Kidney (tissue), 14 donors: ENCODE measurements around the gene BFSP2. TPM values are rescaled to one million over a fixed set of nuclear protein-coding genes. Genes with fewer than 3 reads are reported as not detected.

Experiments used
- DNase-seq, 5 donors: peaks; one replicate each; pipeline ENCODE4 v3.0.0-alpha.2; 2013 to 2020
- FAIRE-seq: peaks from 2 replicates; lab custom pipeline; 2012; peaks lifted over from hg19 to GRCh38; lab: Jason Lieb, UNC
- H3K27ac ChIP-seq, 2 donors: one replicate each; pipeline ENCODE4 v1.7.0; 2013; ENCODE audit warnings: low read depth in 2 of 2, low read length in 2 of 2, inconsistent platforms in 1 of 2
- H3K27me3 ChIP-seq: one replicate; pipeline ENCODE4 v1.7.1; 2013; ENCODE audit warnings: low read length, inconsistent platforms; ENCODE audit not compliant: control insufficient read depth, insufficient read depth
- H3K36me3 ChIP-seq, 3 donors: one replicate each; pipeline versions ENCODE4 v1.7.0 to v1.7.1; 2013; ENCODE audit warnings: low read length in 3 of 3, control low read depth in 1 of 3, inconsistent platforms in 1 of 3; ENCODE audit not compliant: insufficient read depth in 3 of 3, control insufficient read depth in 2 of 3
- H3K4me1 ChIP-seq, 3 donors: one replicate each; pipeline versions ENCODE4 v1.7.0 to v1.7.1; 2013; ENCODE audit warnings: low read length in 3 of 3, inconsistent platforms in 1 of 3, low read depth in 1 of 3; ENCODE audit not compliant: control insufficient read depth in 2 of 3, insufficient read depth in 2 of 3
- H3K4me3 ChIP-seq, 3 donors: one replicate each; pipeline versions ENCODE4 v1.7.0 to v1.8.1; 2013; ENCODE audit warnings: low read length in 3 of 3, control low read depth in 1 of 3, inconsistent platforms in 1 of 3
- H3K9ac ChIP-seq, 3 donors: one replicate each; pipeline versions ENCODE4 v1.7.0 to v1.7.1; 2013; ENCODE audit warnings: low read length in 3 of 3, control low read depth in 1 of 3, inconsistent platforms in 1 of 3
- H3K9me3 ChIP-seq, 3 donors: one replicate each; pipeline versions ENCODE4 v1.7.0 to v1.7.1; 2013; ENCODE audit warnings: low read length in 3 of 3, control low read depth in 1 of 3, inconsistent platforms in 1 of 3; ENCODE audit not compliant: control insufficient read depth in 2 of 3, insufficient read depth in 1 of 3
- CTCF ChIP-seq: IDR thresholded peaks from 3 replicates; pipeline ENCODE4 v1.5.1; 2012; ENCODE audit warnings: mild to moderate bottlenecking, moderate library complexity, borderline replicate concordance; ENCODE audit not compliant: insufficient read depth; ENCODE audit errors: extremely low read depth
- intact Hi-C: fragments of 100-400 bp; cut with DNase I; formaldehyde crosslinking; loops from one replicate; pipeline ENCODE4 v1.11.1; 2022
- polyA plus RNA-seq: library from polyadenylated mRNA; stranded (reverse); fragments of 350-450 nt; fragmentation: Illumina TruSeq; extraction: RNeasy Lipid Tissue Mini Kit (QIAGEN cat#74804); gene quantifications from one replicate; pipeline ENCODE4 v1.2.3, GENCODE V29; 2014; ENCODE audit warnings: low read depth, low replicate concordance; ENCODE audit not compliant: insufficient read depth
- total RNA-seq: library from RNA; stranded (reverse); fragmentation: NEBNext Ultra II Directional; extraction: Animal tissue kit (Norgen Biotek cat#: 25700); gene quantifications from one replicate; pipeline ENCODE4 v1.2.1, GENCODE V29; 2021
- donor health status: control.
- donor health status: control.
- donor health status: control.
- donor health status: control.
- donor health status: control.
- donor health status: DM: yes; HTN: yes; CAD: no.
- donor health status: Normal renal cell carcinoma (clear cell type).

The BFSP2 gene
- total and polyA plus RNA-seq, 2 donors from 2014 or later: 0.41 to 0.86 TPM

DNA sequence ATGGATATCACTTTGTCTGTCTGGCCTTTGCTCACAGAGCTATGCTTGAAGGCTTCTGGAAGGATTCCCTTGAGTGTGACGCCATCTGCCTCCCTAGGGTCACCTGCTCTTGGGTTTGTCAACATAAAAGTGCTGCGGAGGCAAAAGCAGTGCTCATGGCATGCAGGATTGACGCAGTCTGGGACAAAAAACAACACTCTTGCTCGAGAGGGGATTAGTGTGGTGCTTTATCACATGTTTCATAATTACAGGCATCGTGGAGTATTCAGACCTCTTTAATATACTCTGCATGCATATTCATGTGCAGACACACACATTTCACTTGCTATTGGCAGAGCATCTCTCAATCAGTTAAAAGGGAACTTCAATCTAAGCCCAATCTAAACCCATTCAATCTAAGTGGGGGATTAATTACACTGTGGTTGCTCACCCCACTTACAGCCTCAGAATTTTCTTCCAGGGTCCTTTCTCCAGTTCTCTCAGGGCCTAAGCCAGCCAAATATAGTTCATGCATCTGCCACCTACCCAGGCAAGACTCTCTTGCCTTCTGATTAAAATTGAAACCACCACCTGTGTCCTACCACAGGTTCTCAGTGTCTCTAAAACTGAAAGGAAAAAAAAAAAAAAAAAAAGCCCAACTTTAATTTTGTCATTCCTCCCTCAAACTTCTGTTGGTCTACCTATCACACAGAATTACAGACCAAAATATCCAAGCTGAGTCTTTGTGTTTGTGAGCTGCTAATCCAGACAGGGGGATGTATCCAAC is 75.6 kb downstream of the BFSP2 start:
- Histone ChIP-seq H3K9ac (no peak overlapping the region), H3K27me3 (no peaks in the 10 kb centered on the region), H3K9me3 (no peaks in the 10 kb centered on the region), H3K4me1 (peaks cover 0 to 4% (median 0%) of the 10 kb centered on the region in 3 donors), H3K4me3 (no peak overlapping the region), H3K36me3 (no peaks in the 10 kb centered on the region), H3K27ac (no peak overlapping the region)
- TF ChIP-seq CTCF: no peak
- intact Hi-C loops: no loop called here
- DNase-seq: no peak
- no peak for FAIRE-seq

GRCh38 chr3:133476971-133477375 is 77.1 kb downstream of the BFSP2 start:
- Histone ChIP-seq H3K36me3 (no peaks in the 10 kb centered on the region), H3K9ac (no peak overlapping the region), H3K27me3 (no peaks in the 10 kb centered on the region), H3K27ac (no peak overlapping the region), H3K9me3 (no peaks in the 10 kb centered on the region), H3K4me3 (no peak overlapping the region), H3K4me1 (peaks cover 0 to 4% (median 0%) of the 10 kb centered on the region in 3 donors)
- DNase-seq: peak in 4 of 5 donors; percentile 65 to 80 (median 76)
- FAIRE-seq: no peak
- no peak for TF ChIP-seq CTCF
- intact Hi-C loops: no loop called here

- peaks cover 0 to 4% (median 0%) of the 10 kb centered on the region in 3 donors for H3K4me1 ChIP-seq
- intact Hi-C loops: no loop called here
- no peak overlapping the region for H3K27ac ChIP-seq
- H3K27me3 ChIP-seq: no peaks in the 10 kb centered on the region
- no peak overlapping the region for H3K4me3 ChIP-seq
- no peak overlapping the region for H3K9ac ChIP-seq
- no peak for DNase-seq
- no peak for TF ChIP-seq CTCF
- no peak for FAIRE-seq
- no peaks in the 10 kb centered on the region for H3K36me3 ChIP-seq
- H3K9me3 ChIP-seq: no peaks in the 10 kb centered on the region
Measured at GRCh38 chr3:133477487-133477886, 77.6 kb downstream of the BFSP2 start.
